Activated T-cell treated with anti-CD3 and anti-CD28 coated beads, Interleukin-2, amount 50 U/mL, for 72 hours (primary cell): ENCODE data around the gene RAMACL. TPM values are rescaled to one million over a fixed set of nuclear protein-coding genes. Genes with fewer than 3 reads are reported as not detected.

ENCODE experiments used
- ATAC-seq, 2 donors: fragments of 150-1000 bp; cut with Tn5 transposase; replicated peaks in 1 of 2; 2 replicates each; pipeline ENCODE4 v1.10.0; 2021; ENCODE audit warnings: moderate library complexity in 2 of 2, mild to moderate bottlenecking in 1 of 2
- DNase-seq, 2 donors: peaks; one replicate each; pipeline ENCODE4 v3.0.0; 2021 to 2022; ENCODE audit warnings: mixed read lengths in 1 of 2
- H3K27ac Mint-ChIP-seq: one replicate; pipeline ENCODE4 v1.8.0; 2022; ENCODE audit warnings: mild to moderate bottlenecking, moderate library complexity, mixed read lengths
- H3K27me3 Mint-ChIP-seq: one replicate; pipeline ENCODE4 v1.8.0; 2022; ENCODE audit warnings: low read depth, mixed read lengths
- H3K36me3 Mint-ChIP-seq, 2 donors: one replicate each; pipeline ENCODE4 v1.8.0; 2022; ENCODE audit warnings: mixed read lengths in 2 of 2, mild to moderate bottlenecking in 1 of 2; ENCODE audit not compliant: insufficient read depth in 2 of 2
- H3K4me1 Mint-ChIP-seq: one replicate; pipeline ENCODE4 v1.8.0; 2022; ENCODE audit warnings: low read depth, mixed read lengths
- H3K4me3 Mint-ChIP-seq, 2 donors: one replicate each; pipeline ENCODE4 v1.8.0; 2022; ENCODE audit warnings: mild to moderate bottlenecking in 2 of 2, mixed read lengths in 2 of 2, moderate library complexity in 2 of 2
- H3K9me3 Mint-ChIP-seq, 2 donors: one replicate each; pipeline ENCODE4 v1.8.0; 2022; ENCODE audit warnings: mixed read lengths in 2 of 2
- total RNA-seq, 2 donors: library from RNA; stranded (reverse); gene quantifications; one replicate each; pipeline ENCODE4 v1.2.3, GENCODE V29; 2022

The RAMACL gene
- total RNA-seq, 2 donors from 2014 or later, result 0.95 to 1.4 TPM

GRCh38 chr6:166597711-166598440 lies 11.4 kb upstream of the RAMACL start:
- H3K27me3 Mint-ChIP-seq, result no peaks in the 10 kb centered on the region
- no peak overlapping the region for H3K27ac Mint-ChIP-seq
- no peaks in the 10 kb centered on the region for H3K36me3 Mint-ChIP-seq
- no peaks in the 10 kb centered on the region for H3K9me3 Mint-ChIP-seq
- no peak overlapping the region for H3K4me3 Mint-ChIP-seq
- no peaks in the 10 kb centered on the region for H3K4me1 Mint-ChIP-seq
- no peak for ATAC-seq
- DNase-seq, result no peak

- DNase-seq (no peak), ATAC-seq (no peak)
- no peaks in the 10 kb centered on the region for H3K36me3 Mint-ChIP-seq
- no peak overlapping the region for H3K27ac Mint-ChIP-seq
- H3K4me1 Mint-ChIP-seq, result no peaks in the 10 kb centered on the region
- H3K27me3 Mint-ChIP-seq, result no peaks in the 10 kb centered on the region
- H3K4me3 Mint-ChIP-seq, result no peak overlapping the region
- H3K9me3 Mint-ChIP-seq, result no peaks in the 10 kb centered on the region
Measured at GRCh38 chr6:166596776-166597507, 10.5 kb upstream of the RAMACL start.

GRCh38 chr6:166595949-166596348 lies 9.5 kb upstream of the RAMACL start:
- Mint-ChIP-seq H3K4me3 (no peak overlapping the region), H3K36me3 (no peaks in the 10 kb centered on the region), H3K27me3 (no peaks in the 10 kb centered on the region), H3K4me1 (no peaks in the 10 kb centered on the region), H3K9me3 (no peaks in the 10 kb centered on the region), H3K27ac (no peak overlapping the region)
- ATAC-seq (no peak), DNase-seq (no peak)

DNA sequence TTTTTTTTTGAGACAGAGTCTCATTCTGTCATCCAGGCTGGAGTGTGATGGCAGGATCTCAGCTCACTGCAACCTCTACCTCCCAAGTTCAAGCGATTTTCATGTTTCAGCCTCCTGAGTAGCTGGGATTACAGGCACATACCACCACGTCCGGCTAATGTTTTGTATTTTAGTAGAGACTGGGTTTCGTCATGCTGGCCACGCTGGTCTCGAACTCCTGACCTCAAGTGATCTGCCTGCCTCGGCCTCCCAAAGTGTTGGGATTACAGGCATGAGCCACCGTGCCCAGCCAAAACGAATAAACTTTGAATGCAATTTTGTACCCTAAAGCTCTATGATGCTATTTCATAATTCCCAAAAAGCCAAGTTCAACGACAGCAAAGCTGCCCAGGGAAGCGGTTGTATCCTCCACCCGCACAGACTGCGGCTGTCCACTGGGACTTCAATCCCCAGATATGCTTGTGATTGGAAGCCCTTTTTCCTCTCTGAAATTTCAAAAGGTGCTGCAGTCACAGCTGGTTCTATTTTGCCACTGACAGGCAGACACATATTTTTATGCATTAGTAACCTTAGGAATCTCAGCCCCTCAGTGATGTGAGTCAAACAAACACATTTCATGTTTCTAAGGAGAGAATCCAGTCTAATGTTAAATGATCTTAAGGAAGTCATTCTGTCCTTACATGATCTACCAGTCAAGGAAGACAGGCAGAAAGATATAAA lies 8.7 kb upstream of the RAMACL start:
- Mint-ChIP-seq H3K4me3 (no peak overlapping the region), H3K4me1 (no peaks in the 10 kb centered on the region), H3K27ac (no peak overlapping the region), H3K9me3 (no peaks in the 10 kb centered on the region), H3K27me3 (no peaks in the 10 kb centered on the region), H3K36me3 (no peaks in the 10 kb centered on the region)
- ATAC-seq, result no peak
- DNase-seq, result no peak

DNA sequence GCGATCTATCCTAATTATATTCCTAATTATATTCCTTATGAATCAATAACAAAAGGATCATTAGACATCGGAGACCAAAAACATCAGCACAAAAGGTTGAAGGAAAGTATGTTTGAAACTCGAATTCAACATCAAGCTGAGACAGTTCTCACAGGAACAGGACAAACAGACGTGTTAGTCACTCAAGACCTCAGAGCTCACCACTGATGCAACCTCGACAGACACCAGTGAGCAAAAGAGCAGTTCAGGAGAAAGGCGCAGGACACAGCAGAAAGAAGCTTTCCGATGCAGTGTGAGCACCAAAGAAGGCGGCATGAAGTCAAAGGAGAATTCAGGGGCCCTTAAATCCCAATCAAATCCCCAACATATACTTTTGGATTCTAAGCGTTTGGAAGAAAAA lies 6.3 kb upstream of the RAMACL start:
- DNase-seq (no peak), ATAC-seq (no peak)
- Mint-ChIP-seq H3K4me1 (peaks cover 21% of the 10 kb centered on the region), H3K27ac (peak overlapping the region; percentile 29), H3K4me3 (no peak overlapping the region), H3K9me3 (no peaks in the 10 kb centered on the region), H3K27me3 (no peaks in the 10 kb centered on the region), H3K36me3 (no peaks in the 10 kb centered on the region)

DNA sequence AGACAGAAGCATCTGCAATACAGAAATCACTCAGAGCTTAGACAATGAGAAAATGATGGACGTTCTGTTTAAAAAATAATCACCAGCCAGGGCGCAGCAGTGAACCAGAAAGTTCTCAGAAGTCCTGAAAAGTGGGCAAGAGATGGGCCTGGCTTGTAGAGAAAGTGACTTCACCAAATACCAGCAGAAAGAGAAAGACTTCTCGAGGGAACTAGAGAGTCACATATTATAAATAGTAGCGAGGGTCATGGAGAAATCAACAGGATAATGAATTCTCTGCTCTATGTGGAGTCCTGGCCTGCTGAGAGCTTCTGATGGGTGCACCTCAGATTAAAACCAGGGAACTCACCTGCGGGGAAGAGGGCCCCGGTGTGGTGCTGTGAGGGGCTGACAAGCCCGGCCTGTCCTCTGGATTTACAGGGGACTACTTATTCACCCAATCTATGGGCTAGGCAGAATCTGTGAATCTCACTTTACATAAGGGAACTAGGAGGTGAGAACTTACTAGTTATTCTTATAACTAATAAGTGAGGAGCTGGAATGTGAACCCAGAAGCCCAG lies 5.6 kb upstream of the RAMACL start:
- no peak for ATAC-seq
- Mint-ChIP-seq H3K27me3 (no peaks in the 10 kb centered on the region), H3K4me3 (no peak overlapping the region), H3K4me1 (peaks cover 26% of the 10 kb centered on the region), H3K9me3 (no peaks in the 10 kb centered on the region), H3K36me3 (no peaks in the 10 kb centered on the region), H3K27ac (no peak overlapping the region)
- no peak for DNase-seq

- H3K27me3 Mint-ChIP-seq, result no peaks in the 10 kb centered on the region
- no peak overlapping the region for H3K27ac Mint-ChIP-seq
- no peaks in the 10 kb centered on the region for H3K36me3 Mint-ChIP-seq
- no peaks in the 10 kb centered on the region for H3K9me3 Mint-ChIP-seq
- peaks cover 29% of the 10 kb centered on the region for H3K4me1 Mint-ChIP-seq
- no peak overlapping the region for H3K4me3 Mint-ChIP-seq
- DNase-seq (no peak), ATAC-seq (no peak)
Measured at GRCh38 chr6:166591026-166591425, 4.5 kb upstream of the RAMACL start.

DNA sequence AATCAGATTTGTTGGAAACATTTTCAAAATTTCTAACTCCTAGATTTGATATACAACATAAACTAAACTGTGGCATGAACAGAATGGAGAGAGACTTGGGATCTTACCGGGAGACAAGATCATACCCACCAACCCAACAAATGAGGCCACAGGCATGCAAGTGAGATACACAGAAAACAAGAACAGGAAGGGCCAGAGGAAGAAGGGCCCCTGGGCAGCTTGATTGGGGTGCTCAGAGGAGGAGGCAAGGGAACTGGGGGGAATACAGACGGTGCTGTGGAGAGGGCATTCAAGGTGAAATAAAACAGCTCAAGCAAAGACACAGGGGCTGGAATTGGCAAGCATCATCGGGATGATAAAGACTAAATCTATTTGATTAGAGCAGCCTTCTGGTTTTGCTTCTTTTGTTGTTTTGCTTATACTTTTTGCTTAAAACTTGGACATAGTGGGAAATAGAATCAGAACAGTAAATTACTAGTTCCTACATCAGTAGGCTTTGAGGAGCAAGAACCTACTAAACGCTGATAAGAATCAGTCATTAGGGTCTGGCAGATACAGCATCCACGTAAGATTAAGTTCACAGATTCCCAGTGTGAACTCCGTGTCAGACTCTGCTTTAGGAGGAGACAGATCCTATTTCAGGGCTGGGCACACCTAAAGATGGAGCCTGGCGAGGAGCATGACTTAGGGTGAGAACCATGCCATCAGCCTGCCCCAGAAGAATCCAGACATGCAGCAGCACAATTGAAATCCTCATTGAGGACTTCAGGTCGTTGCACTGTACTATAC lies 3.5 kb upstream of the RAMACL start:
- no peaks in the 10 kb centered on the region for H3K36me3 Mint-ChIP-seq
- ATAC-seq (no peak), DNase-seq (no peak)
- H3K4me1 Mint-ChIP-seq, result peaks cover 29% of the 10 kb centered on the region
- no peaks in the 10 kb centered on the region for H3K9me3 Mint-ChIP-seq
- H3K27me3 Mint-ChIP-seq, result no peaks in the 10 kb centered on the region
- H3K27ac Mint-ChIP-seq, result no peak overlapping the region
- peak overlapping the region in 1 of 2 donors; percentile 5 for H3K4me3 Mint-ChIP-seq

DNA sequence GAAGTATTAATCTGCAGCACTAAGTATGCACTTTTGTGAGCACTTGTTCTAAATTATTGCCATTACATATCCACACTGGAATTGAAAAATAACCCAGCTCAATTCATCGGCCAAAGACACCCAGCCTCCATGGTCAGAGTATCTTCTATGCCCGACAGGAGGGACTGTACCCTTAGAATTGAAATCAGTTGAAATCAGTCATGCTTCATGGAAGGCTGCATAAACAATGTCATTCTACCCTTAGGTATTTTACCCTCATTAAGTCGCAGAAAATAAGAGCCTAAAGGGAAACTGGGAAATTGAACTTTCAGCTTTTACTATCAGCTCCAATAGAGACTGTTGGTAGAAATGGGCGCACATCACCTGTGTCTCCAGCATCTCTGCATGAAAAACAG lies 2.9 kb upstream of the RAMACL start:
- no peak overlapping the region for H3K27ac Mint-ChIP-seq
- H3K4me1 Mint-ChIP-seq, result peaks cover 29% of the 10 kb centered on the region
- no peaks in the 10 kb centered on the region for H3K36me3 Mint-ChIP-seq
- no peaks in the 10 kb centered on the region for H3K27me3 Mint-ChIP-seq
- H3K4me3 Mint-ChIP-seq, result peak overlapping the region; percentile 5 to 45
- no peaks in the 10 kb centered on the region for H3K9me3 Mint-ChIP-seq
- ATAC-seq (peak in 1 of 2 donors; percentile 23), DNase-seq (no peak)

DNA sequence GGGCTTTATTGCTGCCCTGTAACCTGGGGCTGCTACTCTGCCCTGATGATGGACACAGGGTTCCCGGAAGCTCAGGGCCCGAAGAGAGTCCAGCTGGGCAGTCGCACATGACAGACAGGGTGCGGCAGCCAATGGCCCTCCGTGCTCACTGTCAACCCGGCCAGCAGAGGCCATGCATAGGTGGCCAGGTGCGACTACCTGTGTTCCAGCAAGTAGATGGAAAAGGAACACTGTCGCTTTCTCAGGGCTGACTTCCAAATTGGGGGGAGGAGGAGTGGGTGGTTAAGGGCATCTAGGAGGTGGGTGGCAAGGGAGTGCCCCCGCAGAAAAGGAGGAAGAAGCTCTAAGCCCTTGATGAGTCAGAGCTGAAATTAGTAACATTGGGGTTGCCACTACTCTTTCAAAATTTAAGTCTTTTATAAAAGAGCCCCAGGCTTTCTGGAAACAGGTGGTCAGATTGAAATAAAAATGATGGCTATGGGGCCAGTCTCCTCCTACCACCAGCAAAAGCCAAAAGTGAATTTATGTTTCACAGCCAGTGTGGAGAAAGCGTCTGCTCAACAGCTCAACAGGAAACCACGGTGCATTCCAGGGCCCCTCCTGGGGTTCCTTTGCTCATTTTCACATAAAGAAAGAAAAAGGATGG lies 2.3 kb upstream of the RAMACL start:
- Mint-ChIP-seq H3K27ac (no peak overlapping the region), H3K9me3 (no peaks in the 10 kb centered on the region), H3K4me1 (peaks cover 29% of the 10 kb centered on the region), H3K4me3 (peak overlapping the region; percentile 5 to 45), H3K27me3 (no peaks in the 10 kb centered on the region), H3K36me3 (no peaks in the 10 kb centered on the region)
- DNase-seq (no peak), ATAC-seq (peak; percentile 38 to 39)

DNA sequence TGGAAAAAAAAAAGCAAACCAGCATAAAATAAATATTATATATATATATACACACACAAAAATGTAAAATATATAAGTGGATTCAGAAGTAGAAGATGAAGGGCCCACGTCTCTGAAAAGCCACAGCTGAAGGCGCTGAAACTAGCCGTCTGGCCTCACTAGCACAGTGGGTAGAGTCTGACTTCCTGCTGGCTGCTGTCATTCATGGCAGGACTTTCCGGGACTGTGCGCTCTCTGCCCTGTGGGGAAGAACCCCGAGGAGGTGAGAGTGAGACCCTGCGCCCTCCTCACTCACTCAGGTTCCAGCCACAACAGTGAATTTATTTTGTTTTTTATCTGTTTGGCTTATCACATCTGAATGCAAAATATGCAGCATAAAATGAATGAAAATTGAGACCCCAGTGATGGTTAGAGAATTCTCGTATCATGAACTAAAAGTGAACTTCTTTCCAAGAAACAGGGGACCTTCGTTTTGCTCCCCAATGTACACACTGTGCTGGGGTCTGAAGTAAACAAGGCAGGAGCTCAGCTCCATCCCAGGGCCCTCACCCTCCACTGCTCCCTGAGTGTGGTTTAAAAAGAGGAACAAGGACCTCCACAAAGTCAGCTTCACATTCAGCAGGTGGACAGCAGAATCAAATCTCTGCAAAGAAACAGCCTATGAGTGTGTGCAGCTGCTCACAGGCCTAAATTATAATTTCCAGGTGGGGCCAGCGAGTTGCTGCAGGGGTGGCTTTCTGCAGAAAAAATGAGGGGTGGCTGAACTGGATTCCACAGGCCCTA lies 1.3 kb upstream of the RAMACL start:
- no peak overlapping the region for H3K4me3 Mint-ChIP-seq

More for the DNA sequence above, 1.3 kb upstream of the RAMACL start:
- no peak for ATAC-seq
- peaks cover 29% of the 10 kb centered on the region for H3K4me1 Mint-ChIP-seq
- no peak overlapping the region for H3K27ac Mint-ChIP-seq
- H3K9me3 Mint-ChIP-seq, result no peaks in the 10 kb centered on the region
- no peaks in the 10 kb centered on the region for H3K36me3 Mint-ChIP-seq
- no peaks in the 10 kb centered on the region for H3K27me3 Mint-ChIP-seq
- DNase-seq, result no peak
